Measurements from ENCODE around the gene NDUFS1.
"Not testable (repeated sequence)": the region's sequence is repeated elsewhere in the genome, so short reads cannot be mapped to it uniquely, and the experiment has no call there.

The NDUFS1 gene

GRCh38 chr2:206163251-206163880 lies 4.1 kb upstream of the NDUFS1 start:
- in situ Hi-C loops (cut with MboI; ENCODE audit: low sequenced_read_pairs), result no loop called here

- in situ Hi-C loops (cut with MboI; ENCODE audit: low sequenced_read_pairs), result not testable (repeated sequence)
These were observed 3.2 kb upstream of the NDUFS1 start for GRCh38 chr2:206162401-206162800.

- in situ Hi-C loops (cut with MboI; ENCODE audit: low sequenced_read_pairs), result no loop called here
These were observed 1.5 kb upstream of the NDUFS1 start for GRCh38 chr2:206160807-206161179.

DNA sequence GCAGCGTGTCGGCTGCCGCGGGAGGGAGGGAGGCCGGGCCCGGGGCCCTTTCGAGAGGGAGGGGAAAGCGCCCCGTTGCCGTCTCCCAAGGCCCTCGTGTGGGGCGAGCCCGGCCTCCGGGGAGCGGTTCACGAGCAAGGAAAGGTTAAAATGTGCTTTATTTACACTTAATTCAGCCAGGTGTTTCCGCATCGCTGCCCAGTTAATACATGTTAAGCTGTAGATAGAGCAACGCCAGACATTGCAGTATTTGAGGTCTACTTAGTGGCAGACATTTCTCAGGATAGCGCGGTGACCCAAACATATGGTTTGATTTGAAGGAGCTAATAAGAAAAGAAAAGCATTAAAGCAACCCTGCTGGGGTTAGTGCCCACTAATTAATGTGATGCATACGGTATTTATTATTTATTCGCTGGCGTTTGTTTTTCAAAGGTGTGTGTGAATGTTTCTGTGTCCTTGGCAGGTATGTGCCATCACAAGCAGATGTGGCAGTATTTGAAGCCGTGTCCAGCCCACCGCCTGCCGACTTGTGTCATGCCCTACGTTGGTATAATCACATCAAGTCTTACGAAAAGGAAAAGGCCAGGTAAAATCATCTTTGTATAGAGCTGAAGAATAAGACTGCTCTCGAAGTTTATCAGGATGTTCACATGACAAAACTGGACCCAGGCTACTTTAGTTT lies 1.0 kb upstream of the NDUFS1 start:
- in situ Hi-C loops (cut with MboI; ENCODE audit: low sequenced_read_pairs), result no loop called here

- in situ Hi-C loops (cut with MboI; ENCODE audit: low sequenced_read_pairs), result no loop called here
These were observed 490 bp downstream of the NDUFS1 start for GRCh38 chr2:206158563-206159345.

DNA sequence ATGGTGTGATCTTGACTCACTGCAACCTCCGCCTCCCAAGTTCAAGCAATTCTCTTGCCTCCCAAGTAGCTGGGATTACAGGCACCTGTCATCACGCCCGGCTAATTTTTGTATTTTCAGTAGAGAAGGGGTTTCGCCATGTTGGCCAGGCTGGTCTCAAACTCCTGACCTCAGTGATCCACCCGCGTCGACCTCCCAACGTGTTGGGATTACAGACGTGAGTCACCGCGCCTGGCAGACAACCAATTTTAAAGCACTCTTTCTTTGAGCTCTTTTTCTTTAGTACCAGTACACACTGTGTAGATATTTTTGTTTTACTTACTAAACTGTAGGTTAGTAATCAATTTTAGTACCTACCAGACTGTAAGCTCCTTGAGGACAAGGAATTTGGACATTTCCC lies 2.2 kb downstream of the NDUFS1 start:
- in situ Hi-C loops (cut with MboI; ENCODE audit: low sequenced_read_pairs), result not testable (repeated sequence)

- in situ Hi-C loops (cut with MboI; ENCODE audit: low sequenced_read_pairs), result no loop called here
These were observed 5.0 kb downstream of the NDUFS1 start for GRCh38 chr2:206154197-206154596.

DNA sequence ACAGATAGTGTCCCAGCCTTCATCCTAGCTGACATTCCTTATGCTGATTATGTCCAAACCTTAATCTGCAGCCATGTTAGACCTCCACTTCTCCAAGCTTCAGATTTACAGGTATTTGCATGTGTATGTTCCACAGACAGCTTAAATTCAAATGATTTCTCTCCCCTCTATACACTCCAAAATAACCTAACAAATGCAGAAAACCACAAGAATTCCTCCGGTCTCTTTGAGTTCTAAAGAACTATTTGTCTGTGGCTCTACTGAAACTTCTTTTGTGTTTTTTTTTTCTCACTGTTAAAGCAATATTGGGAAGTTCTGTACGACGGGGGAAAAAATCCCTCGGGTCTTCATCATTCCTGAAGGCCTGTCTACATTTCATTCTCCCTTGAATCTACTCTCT lies 8.6 kb downstream of the NDUFS1 start:
- in situ Hi-C loops (cut with MboI; ENCODE audit: low sequenced_read_pairs), result no loop called here

DNA sequence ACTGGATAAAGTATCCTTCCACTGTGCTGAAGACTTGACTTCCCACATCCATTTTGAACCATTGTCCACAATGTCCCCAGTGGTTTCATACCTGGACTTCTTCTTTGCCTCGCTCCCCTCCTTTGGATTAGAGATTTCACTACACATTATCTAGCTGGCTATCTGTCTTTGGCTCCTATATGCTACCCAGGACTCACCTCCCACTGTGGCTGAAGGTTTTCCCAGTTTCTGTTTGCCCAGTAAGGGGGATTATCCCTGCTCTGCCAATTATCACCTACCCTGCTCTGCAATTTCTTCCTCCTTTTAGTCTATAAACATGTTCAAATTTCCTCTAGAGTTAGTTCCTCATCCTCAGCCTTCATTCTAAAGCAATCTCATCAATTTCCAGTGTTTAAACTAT lies 9.1 kb downstream of the NDUFS1 start:
- in situ Hi-C loops (cut with MboI; ENCODE audit: low sequenced_read_pairs), result no loop called here

DNA sequence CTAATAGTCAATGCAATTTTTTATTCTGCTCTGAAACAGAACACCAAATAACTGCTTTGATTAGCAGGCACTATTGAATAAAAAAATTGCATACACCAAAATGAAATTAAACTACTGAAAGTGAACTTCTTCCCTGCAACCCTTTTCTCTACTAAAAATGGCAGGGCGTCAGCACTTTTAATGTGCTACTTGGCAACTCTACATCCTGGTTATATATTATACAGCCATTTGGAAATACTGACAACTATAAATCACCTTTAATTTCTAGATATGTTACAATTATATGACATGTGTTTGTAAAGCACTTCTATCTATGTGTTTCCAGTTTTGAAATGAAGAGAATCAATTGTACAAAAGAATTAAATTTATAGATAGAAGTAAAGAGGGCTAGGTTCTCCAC lies 9.9 kb downstream of the NDUFS1 start:
- in situ Hi-C loops (cut with MboI; ENCODE audit: low sequenced_read_pairs), result no loop called here

DNA sequence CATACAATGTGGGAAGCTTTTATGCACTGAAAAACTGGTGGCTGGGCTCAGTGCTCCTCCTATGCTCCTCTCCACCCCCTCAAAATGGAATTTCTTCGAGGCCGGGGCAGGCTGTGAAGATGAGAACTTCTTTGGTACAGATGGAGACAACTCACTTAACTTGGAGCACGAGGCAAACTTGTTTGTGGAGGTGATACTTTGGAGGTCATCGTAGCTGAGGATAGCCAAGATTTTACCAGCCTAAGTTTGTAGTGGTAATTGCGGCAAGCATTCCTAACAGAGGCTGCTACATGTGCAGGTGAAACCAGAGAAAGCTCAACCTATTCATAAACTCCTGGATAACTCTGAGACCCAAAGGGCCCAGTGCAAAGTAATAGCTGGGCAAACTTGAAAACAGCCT lies 13.6 kb downstream of the NDUFS1 start:
- in situ Hi-C loops (cut with MboI; ENCODE audit: low sequenced_read_pairs), result no loop called here

- in situ Hi-C loops (cut with MboI; ENCODE audit: low sequenced_read_pairs), result no loop called here
These were observed 14.9 kb downstream of the NDUFS1 start for GRCh38 chr2:206144383-206144782.

DNA sequence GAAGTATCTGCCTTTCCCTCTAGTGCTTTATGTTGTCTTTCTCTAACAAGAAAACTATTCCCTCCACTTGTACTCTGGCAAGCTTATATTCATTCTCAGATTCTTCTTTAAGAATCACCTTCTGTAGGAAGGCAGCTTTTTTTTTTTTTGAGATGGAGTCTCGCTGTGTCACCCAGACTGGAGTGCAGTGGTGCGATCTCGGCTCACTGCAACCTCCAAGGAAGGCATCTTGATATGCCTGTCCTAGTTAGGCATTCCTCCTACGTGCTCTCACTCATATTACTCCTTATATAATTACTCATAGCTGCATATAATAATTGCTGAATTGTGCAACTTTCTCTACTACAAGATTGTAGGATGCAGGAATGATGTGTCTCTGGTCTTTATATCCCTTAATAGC lies 15.8 kb downstream of the NDUFS1 start:
- in situ Hi-C loops (cut with MboI; ENCODE audit: low sequenced_read_pairs), result no loop called here

DNA sequence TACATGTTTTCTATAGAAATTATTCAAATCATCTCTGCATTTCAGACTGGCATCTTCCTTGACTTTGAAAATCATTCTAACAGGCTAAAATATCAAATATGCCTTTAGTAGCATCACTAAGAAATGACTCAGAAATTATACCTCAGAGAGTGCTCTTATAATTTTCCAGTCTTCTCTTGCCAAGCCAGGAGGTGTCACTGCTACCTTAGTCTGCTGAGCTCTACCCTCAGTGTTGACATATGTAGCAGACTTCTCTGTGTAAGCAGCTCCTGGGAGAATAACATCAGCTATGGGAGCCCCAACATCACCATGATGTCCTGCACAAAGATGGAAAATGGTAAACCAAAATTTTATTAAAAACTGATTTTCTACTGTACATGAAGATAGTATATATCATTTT lies 31.6 kb downstream of the NDUFS1 start:
- in situ Hi-C loops (cut with MboI; ENCODE audit: low sequenced_read_pairs), result no loop called here

DNA sequence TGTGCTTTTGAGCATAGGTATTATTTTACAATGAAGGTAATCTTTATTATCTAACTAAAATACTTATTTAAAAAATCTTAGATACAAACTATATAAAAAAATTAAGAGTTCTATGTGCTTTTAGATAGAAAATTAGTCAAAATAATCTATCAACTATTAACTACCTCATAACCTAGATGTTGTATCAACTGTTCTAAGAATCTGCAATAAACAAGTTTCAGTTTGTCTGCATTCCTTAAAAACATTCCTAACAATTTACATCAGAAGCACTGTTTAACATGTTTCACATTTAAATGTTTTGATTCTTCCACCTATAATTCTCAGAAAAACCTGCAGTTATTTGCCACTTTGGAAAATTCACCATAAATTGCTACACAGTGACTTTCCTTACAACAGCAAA lies 33.3 kb downstream of the NDUFS1 start:
- in situ Hi-C loops (cut with MboI; ENCODE audit: low sequenced_read_pairs), result no loop called here

DNA sequence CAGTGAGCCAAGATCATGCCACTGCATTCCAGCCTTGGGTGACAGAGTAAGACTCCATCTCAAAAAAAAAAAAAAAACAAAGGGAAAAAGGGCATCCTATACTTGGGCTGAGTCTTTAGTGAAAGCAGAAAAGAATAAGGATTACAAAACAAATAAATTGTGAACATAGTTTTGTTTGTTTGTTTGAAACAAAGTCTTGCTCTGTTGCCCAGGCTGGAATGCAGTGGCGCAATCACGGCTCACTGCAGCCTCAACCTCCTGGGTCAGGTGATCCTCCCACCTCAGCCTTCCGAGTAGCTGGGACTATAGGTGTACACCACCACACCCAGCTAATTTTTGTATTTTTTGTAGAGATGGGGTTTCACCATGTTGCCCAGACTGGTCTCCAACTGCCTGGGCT lies 36.7 kb downstream of the NDUFS1 start:
- in situ Hi-C loops (cut with MboI; ENCODE audit: low sequenced_read_pairs), result not testable (repeated sequence)

GRCh38 chr2:206116278-206116677 lies 43.0 kb downstream of the NDUFS1 start:
- in situ Hi-C loops (cut with MboI; ENCODE audit: low sequenced_read_pairs), result no loop called here

DNA sequence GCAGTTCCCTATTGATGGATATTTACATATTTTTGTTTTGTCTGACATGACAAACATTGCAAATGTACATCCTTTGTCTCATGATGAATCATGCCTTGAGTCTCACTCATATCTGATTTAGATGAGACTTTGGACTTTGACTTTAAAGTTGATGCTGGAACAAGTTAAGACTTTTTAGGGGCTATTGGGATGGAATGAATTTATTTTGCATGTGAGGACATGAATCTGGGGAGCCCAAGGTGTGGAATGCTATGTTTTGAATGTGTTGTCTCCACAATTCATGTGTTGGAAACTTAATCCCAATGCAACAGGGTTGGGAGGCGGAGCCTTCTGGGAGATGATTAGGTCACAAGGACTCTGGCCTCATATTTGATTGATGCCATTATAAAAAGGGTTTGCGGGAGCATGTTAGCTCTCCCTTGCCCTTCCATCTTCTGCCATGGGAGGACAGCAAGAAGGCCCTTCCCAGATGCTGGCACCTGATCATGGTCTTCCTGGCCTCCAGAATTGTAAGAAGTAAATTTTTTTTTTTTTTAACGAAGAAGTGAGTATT lies 44.1 kb downstream of the NDUFS1 start:
- in situ Hi-C loops (cut with MboI; ENCODE audit: low sequenced_read_pairs), result no loop called here

DNA sequence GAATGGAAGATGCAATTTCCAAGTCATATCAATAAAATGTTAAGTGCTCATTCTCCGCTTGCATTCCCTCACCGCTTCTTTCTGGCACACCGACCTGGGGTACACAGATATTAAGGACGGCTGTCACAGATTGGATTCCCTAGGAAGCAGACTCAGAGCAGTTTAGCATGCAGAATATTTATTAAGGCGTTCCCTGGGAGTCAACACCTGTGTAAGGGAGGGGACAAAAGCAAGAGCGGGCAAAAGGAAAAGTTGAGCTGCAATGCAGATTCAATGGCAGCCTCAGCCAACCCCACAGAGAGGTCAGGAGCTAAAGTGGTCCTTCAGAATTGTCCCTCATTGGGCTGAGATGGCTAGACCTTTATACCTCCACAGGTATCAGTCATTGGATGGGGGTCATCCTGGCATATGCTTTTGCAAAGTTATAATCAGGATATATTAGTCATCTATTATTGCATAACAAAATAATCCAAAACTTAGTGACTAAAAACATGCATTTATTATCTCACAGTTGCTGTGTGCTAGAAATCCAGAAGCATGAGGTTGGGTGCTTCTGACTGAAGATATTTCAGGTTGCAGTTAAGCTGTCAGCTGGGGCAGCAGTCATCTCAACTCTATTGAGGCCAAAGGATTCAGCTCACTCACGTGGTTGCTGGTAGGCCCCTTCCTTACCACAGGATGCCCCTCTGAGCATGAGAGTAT lies 46.2 kb downstream of the NDUFS1 start:
- in situ Hi-C loops (cut with MboI; ENCODE audit: low sequenced_read_pairs), result no loop called here

DNA sequence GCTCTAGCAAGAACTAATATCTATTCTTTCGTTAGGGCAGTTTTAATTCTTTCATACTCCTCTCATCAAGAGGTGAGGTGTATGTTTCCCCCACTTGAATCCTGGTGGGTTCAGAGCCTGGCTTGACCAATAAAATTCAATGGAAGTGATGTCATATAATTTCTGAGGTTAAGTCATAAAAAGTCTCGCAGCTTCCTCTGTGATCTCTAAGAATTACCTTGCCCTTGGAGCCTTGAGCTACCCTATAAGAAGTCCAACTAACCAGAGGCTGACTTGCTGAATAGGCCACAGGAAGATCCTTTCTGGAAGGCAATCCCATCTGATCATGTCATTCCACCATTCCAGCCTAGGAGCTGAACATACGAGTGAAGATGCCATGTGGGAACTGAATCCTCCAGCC lies 47.1 kb downstream of the NDUFS1 start:
- in situ Hi-C loops (cut with MboI; ENCODE audit: low sequenced_read_pairs), result no loop called here

- in situ Hi-C loops (cut with MboI; ENCODE audit: low sequenced_read_pairs), result no loop called here
These were observed 50.5 kb downstream of the NDUFS1 start for GRCh38 chr2:206108713-206109112.
